ENCODE measurements around the gene CFAP97.

The CFAP97 gene

DNA sequence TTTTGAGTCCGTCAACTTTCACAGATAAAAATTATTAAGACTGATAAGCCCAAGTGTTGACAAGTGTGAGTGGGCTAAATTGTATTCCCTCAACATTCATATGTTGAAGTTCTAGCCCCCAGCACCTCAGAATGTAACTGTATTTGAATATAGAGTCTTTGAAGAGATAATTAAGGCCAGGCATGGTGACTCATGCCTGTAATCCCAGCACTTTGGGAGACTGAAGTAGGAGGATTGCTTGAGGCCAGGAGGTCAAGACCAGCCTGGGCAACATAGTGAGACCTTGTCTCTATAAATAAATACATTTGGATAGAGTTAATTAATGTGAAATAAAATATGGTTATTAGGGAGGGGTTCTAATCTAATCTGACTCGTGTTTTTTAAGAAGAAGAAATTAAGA lies 90.5 kb downstream of the CFAP97 start:
- Histone ChIP-seq H3K9me3 (ENCODE audit: insufficient read depth, low read length) (0 out of 2 replicates have a peak, but pooled peaks cover 5% of the 10 kb centered on the region), H3K9ac (ENCODE audit: insufficient read length, low read depth) (no peak overlapping the region), H3K4me3 (ENCODE audit: insufficient read length, low read depth) (no peak overlapping the region), H3K4me1 (ENCODE audit: insufficient read depth, insufficient read length) (no peaks in the 10 kb centered on the region), H3K36me3 (ENCODE audit: insufficient read depth, insufficient read length, low read length) (no peaks in the 10 kb centered on the region), H3K27me3 (ENCODE audit: insufficient read depth, insufficient read length) (no peaks in the 10 kb centered on the region)
- TF ChIP-seq SUZ12 (IDR thresholded peaks at IDR 0.05; ENCODE audit: extremely low read depth, insufficient read depth, insufficient read length) (no peak), YY1 (IDR thresholded peaks at IDR 0.05; ENCODE audit: insufficient read depth, insufficient read length) (no peak), ZNF274 (IDR thresholded peaks at IDR 0.05; ENCODE audit: low read depth, low read length) (no peak)
- no peak for DNase-seq (ENCODE audit: low read depth, low spot score)

DNA sequence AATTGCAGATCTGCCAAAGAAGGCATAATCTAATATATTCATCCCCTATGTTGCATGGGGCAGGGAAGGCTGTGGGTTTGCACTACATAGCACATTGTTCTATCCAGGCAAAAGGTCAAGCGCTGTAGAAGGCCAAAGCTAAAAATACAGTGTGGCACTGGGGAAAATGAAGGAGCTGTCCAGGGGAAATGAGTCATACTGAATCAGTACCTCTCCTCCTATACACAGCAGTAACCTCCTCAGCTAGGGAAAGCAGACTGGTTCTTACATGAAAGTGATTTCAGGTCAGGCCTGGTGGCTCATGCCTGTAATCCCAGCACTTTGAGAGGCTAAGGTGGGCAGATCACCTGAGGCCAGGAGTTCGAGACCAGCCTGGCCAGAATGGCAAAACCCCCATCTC lies 91.7 kb downstream of the CFAP97 start:
- TF ChIP-seq ZNF274 (IDR thresholded peaks at IDR 0.05; ENCODE audit: low read depth, low read length) (no peak), SUZ12 (IDR thresholded peaks at IDR 0.05; ENCODE audit: extremely low read depth, insufficient read depth, insufficient read length) (no peak), YY1 (IDR thresholded peaks at IDR 0.05; ENCODE audit: insufficient read depth, insufficient read length) (no peak)
- no peaks in the 10 kb centered on the region for H3K36me3 ChIP-seq (ENCODE audit: insufficient read depth, insufficient read length, low read length)
- no peak overlapping the region for H3K4me3 ChIP-seq (ENCODE audit: insufficient read length, low read depth)
- 0 out of 2 replicates have a peak, but pooled peaks cover 8% of the 10 kb centered on the region for H3K9me3 ChIP-seq (ENCODE audit: insufficient read depth, low read length)
- H3K9ac ChIP-seq (ENCODE audit: insufficient read length, low read depth): no peak overlapping the region
- no peaks in the 10 kb centered on the region for H3K4me1 ChIP-seq (ENCODE audit: insufficient read depth, insufficient read length)
- DNase-seq (ENCODE audit: low read depth, low spot score): no peak
- H3K27me3 ChIP-seq (ENCODE audit: insufficient read depth, insufficient read length): no peaks in the 10 kb centered on the region

DNA sequence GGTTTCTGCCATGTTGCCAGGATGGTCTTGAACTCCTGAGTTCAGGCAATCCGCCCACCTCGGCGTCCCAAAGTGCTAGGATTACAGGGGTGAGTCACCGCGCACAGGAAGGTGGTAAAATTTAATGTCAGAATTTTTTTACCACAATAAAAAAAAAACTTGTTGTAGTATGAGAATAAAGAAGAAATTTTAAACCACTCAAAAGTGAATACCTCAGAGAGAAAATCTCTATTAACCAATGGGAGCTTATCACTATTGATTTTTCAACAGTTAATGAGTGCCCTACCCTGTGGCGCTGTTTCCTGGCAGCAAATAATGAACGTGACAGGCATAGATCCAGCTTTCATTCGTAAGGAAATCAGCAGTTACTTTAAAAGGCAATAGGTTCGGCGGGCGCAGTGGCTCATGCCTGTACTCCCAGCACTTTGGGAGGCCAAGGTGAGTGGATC lies 93.4 kb downstream of the CFAP97 start:
- Histone ChIP-seq H3K4me1 (ENCODE audit: insufficient read depth, insufficient read length) (no peaks in the 10 kb centered on the region), H3K36me3 (ENCODE audit: insufficient read depth, insufficient read length, low read length) (no peaks in the 10 kb centered on the region), H3K9ac (ENCODE audit: insufficient read length, low read depth) (no peak overlapping the region), H3K27me3 (ENCODE audit: insufficient read depth, insufficient read length) (no peaks in the 10 kb centered on the region), H3K9me3 (ENCODE audit: insufficient read depth, low read length) (0 out of 2 replicates have a peak, but pooled peaks cover 8% of the 10 kb centered on the region), H3K4me3 (ENCODE audit: insufficient read length, low read depth) (no peak overlapping the region)
- no peak for TF ChIP-seq YY1 (IDR thresholded peaks at IDR 0.05; ENCODE audit: insufficient read depth, insufficient read length)
- no peak for TF ChIP-seq SUZ12 (IDR thresholded peaks at IDR 0.05; ENCODE audit: extremely low read depth, insufficient read depth, insufficient read length)
- no peak for TF ChIP-seq ZNF274 (IDR thresholded peaks at IDR 0.05; ENCODE audit: low read depth, low read length)
- DNase-seq (ENCODE audit: low read depth, low spot score): no peak

GRCh38 chr4:185109736-185110135 lies 94.1 kb downstream of the CFAP97 start:
- H3K4me1 ChIP-seq (ENCODE audit: insufficient read depth, insufficient read length): no peaks in the 10 kb centered on the region
- 0 out of 2 replicates have a peak, but pooled peaks cover 8% of the 10 kb centered on the region for H3K9me3 ChIP-seq (ENCODE audit: insufficient read depth, low read length)
- no peak overlapping the region for H3K9ac ChIP-seq (ENCODE audit: insufficient read length, low read depth)
- TF ChIP-seq SUZ12 (IDR thresholded peaks at IDR 0.05; ENCODE audit: extremely low read depth, insufficient read depth, insufficient read length) (no peak), ZNF274 (IDR thresholded peaks at IDR 0.05; ENCODE audit: low read depth, low read length) (no peak)
- H3K36me3 ChIP-seq (ENCODE audit: insufficient read depth, insufficient read length, low read length): no peaks in the 10 kb centered on the region
- H3K27me3 ChIP-seq (ENCODE audit: insufficient read depth, insufficient read length): no peaks in the 10 kb centered on the region
- H3K4me3 ChIP-seq (ENCODE audit: insufficient read length, low read depth): no peak overlapping the region
- no peak for DNase-seq (ENCODE audit: low read depth, low spot score)
